A673 (cell line): ENCODE results near the gene RNFT2.

Experiments
- CTCF ChIP-seq: fragments of 300-800, 200-600 bp; sonication (generic); conservative IDR thresholded peaks from 2 replicates; pipeline ENCODE4 v1.5.1; 2017; ENCODE audit warnings: low read depth, mild to moderate bottlenecking, antibody characterized with exemption, low read length, moderate library complexity, mixed read lengths
- EZH2 ChIP-seq: fragments of 200-600 bp; sonication (generic); IDR thresholded peaks from 2 replicates; pipeline ENCODE4 v1.6.1; 2017; ENCODE audit warnings: borderline replicate concordance, low read depth, mild to moderate bottlenecking, mixed read lengths, antibody characterized with exemption, low read length; ENCODE audit not compliant: poor library complexity, severe bottlenecking

GRCh38 chr12:116698116-116698515 lies 40.0 kb upstream of the RNFT2 start:
- no peak for TF ChIP-seq CTCF
- no peak for TF ChIP-seq EZH2
